Neuronal stem cell (in vitro differentiated cells): ENCODE data around the gene ASCC3.

Experiments used
- DNase-seq: peaks from one replicate; pipeline ENCODE4 v3.0.0-alpha.2; 2013; ENCODE audit warnings: low spot score
- H2AFZ ChIP-seq: one replicate; pipeline ENCODE4 v1.6.1; 2013; ENCODE audit warnings: mild to moderate bottlenecking, low read length, inconsistent platforms
- H2AK5ac ChIP-seq: 2 replicates; pipeline ENCODE4 v1.6.1; 2013; ENCODE audit warnings: low read depth, mild to moderate bottlenecking, inconsistent platforms, low read length, moderate library complexity, mixed read lengths
- H2BK120ac ChIP-seq: 2 replicates; pipeline ENCODE4 v1.6.1; 2013; ENCODE audit warnings: low read depth, mild to moderate bottlenecking, inconsistent platforms, low read length, moderate library complexity, mixed read lengths
- H2BK12ac ChIP-seq: one replicate; pipeline ENCODE4 v1.6.1; 2013; ENCODE audit warnings: low read length, inconsistent platforms
- H2BK15ac ChIP-seq: 2 replicates; pipeline ENCODE4 v1.6.1; 2013; ENCODE audit warnings: mild to moderate bottlenecking, low read length, inconsistent platforms, mixed read lengths
- H2BK5ac ChIP-seq: one replicate; pipeline ENCODE4 v1.6.1; 2013; ENCODE audit warnings: inconsistent platforms, mild to moderate bottlenecking, low read length, moderate library complexity
- H3K14ac ChIP-seq: one replicate; pipeline ENCODE4 v1.6.1; 2013; ENCODE audit warnings: low read length, inconsistent platforms
- H3K18ac ChIP-seq: 2 replicates; pipeline ENCODE4 v1.6.1; 2013; ENCODE audit warnings: low read length, inconsistent platforms
- H3K23ac ChIP-seq: 2 replicates; pipeline ENCODE4 v1.6.1; 2013; ENCODE audit warnings: low read depth, mild to moderate bottlenecking, mixed read lengths, low read length, inconsistent platforms; ENCODE audit not compliant: poor library complexity
- H3K27ac ChIP-seq: replicated peaks from 3 replicates; pipeline ENCODE4 v1.5.1; 2013; ENCODE audit warnings: low read length, inconsistent platforms
- H3K27me3 ChIP-seq, 3 experiments: 2 replicates each; pipeline ENCODE4 v1.6.1; 2013; ENCODE audit warnings: low read length in 3 of 3, mild to moderate bottlenecking in 2 of 3, inconsistent platforms in 1 of 3, low read depth in 1 of 3, mixed read lengths in 1 of 3, moderate library complexity in 1 of 3; ENCODE audit not compliant: control insufficient read depth in 3 of 3, insufficient read depth in 3 of 3
- H3K36me3 ChIP-seq, 2 donors: replicated peaks in 1 of 2; 2 replicates each; pipeline ENCODE4 v1.6.1; 2013; ENCODE audit warnings: low read length in 2 of 2; ENCODE audit not compliant: control insufficient read depth in 2 of 2, insufficient read depth in 2 of 2
- H3K4ac ChIP-seq: 2 replicates; pipeline ENCODE4 v1.6.1; 2013; ENCODE audit warnings: inconsistent platforms, mild to moderate bottlenecking, low read length, moderate library complexity
- H3K4me1 ChIP-seq, 2 donors: 1 replicate in 1 of 2; 2 replicates in 1 of 2; pipeline ENCODE4 v1.6.1; 2013; ENCODE audit warnings: low read length in 2 of 2, low read depth in 1 of 2; ENCODE audit not compliant: control insufficient read depth in 2 of 2, insufficient read depth in 1 of 2
- H3K4me2 ChIP-seq: one replicate; pipeline ENCODE4 v1.6.1; 2013; ENCODE audit warnings: mild to moderate bottlenecking, low read length, inconsistent platforms; ENCODE audit not compliant: insufficient read depth, poor library complexity, severe bottlenecking
- H3K4me3 ChIP-seq, 2 donors: 2 replicates each; pipeline ENCODE4 v1.5.1; 2013; ENCODE audit warnings: low read length in 2 of 2, mild to moderate bottlenecking in 2 of 2, inconsistent platforms in 1 of 2, moderate library complexity in 1 of 2
- H3K79me1 ChIP-seq: one replicate; pipeline ENCODE4 v1.6.1; 2013; ENCODE audit warnings: low read depth, mild to moderate bottlenecking, inconsistent platforms, low read length, moderate library complexity
- H3K9ac ChIP-seq: one replicate; pipeline ENCODE4 v1.6.1; 2013; ENCODE audit warnings: mild to moderate bottlenecking, low read depth, low read length, inconsistent platforms; ENCODE audit not compliant: poor library complexity
- H3K9me3 ChIP-seq, 2 donors: replicated peaks in 1 of 2; 2 replicates each; pipeline versions ENCODE3 to v1.6.1; 2013; ENCODE audit warnings: low read length in 2 of 2, mild to moderate bottlenecking in 2 of 2, inconsistent platforms in 1 of 2, low read depth in 1 of 2, mixed read lengths in 1 of 2, moderate library complexity in 1 of 2; ENCODE audit not compliant: control insufficient read depth in 2 of 2, insufficient read depth in 1 of 2
- H4K8ac ChIP-seq: one replicate; pipeline ENCODE4 v1.6.1; 2013; ENCODE audit warnings: low read depth, mild to moderate bottlenecking, inconsistent platforms, low read length, moderate library complexity
- H4K91ac ChIP-seq: one replicate; pipeline ENCODE4 v1.6.1; 2013; ENCODE audit warnings: low read length, low read depth, mild to moderate bottlenecking, inconsistent platforms; ENCODE audit not compliant: poor library complexity
- WGBS, 2 donors: extraction: QIAGEN DNeasy Blood & Tissue Kit; methylation state at CpG; one replicate each; pipeline ENCODE4 v1.1.7; 2013; ENCODE audit warnings: missing lambda C conversion rate in 2 of 2, mixed read lengths in 1 of 2; ENCODE audit not compliant: insufficient read length in 2 of 2, insufficient replicate concordance in 1 of 2; ENCODE audit errors: extremely low coverage in 2 of 2; 5-methylcytosine and 5-hydroxymethylcytosine counted together

Gene ASCC3

DNA sequence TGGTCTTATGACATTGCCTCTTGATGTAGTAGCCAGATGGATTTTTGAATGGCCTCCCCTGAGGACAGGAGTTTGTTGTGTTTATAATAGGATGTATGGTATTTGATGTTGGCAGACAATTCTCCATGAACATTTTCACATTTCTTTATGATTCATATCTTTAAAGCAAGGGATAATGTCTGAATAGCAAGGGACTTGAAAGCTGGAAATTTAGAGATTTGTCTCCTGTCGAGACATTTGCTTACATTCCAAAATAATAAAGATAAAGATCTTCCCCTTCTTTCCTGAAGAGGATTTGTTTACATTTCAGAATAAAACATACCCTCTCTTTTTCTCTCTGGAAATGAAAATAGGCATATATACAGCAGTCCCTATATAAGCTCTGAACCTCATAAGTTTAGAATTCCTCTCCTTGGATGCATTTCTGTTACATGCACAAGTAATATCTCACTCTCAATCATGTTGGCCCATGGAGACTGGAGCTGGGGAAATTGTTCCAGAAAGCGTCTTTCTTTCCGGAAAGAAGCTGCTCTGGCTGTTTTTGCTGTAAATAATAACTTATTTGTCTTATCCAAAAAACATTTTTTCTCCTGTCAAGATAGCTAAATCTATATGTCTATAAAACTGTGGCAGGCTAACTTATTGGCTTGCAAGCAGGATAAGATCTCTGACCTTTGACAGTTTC is 42.5 kb upstream of the ASCC3 start:
- H2BK5ac ChIP-seq: no peak overlapping the region
- no peaks in the 10 kb centered on the region for H3K36me3 ChIP-seq
- H3K23ac ChIP-seq: no peak overlapping the region
- no peak overlapping the region for H3K4ac ChIP-seq
- H3K79me1 ChIP-seq: no peaks in the 10 kb centered on the region
- no peaks in the 10 kb centered on the region for H3K4me1 ChIP-seq
- H4K91ac ChIP-seq: no peak overlapping the region
- no peak for DNase-seq
- no peak overlapping the region for H2BK12ac ChIP-seq
- no peak overlapping the region for H3K4me3 ChIP-seq
- no peak overlapping the region for H2BK120ac ChIP-seq
- no peak overlapping the region for H3K18ac ChIP-seq
- no peaks in the 10 kb centered on the region for H3K27me3 ChIP-seq
- H3K9ac ChIP-seq: no peak overlapping the region
- no peak overlapping the region for H3K4me2 ChIP-seq
- H2AFZ ChIP-seq: no peak overlapping the region
- H2BK15ac ChIP-seq: no peak overlapping the region
- no peak overlapping the region for H2AK5ac ChIP-seq
- H3K27ac ChIP-seq: no peak overlapping the region
- H4K8ac ChIP-seq: no peak overlapping the region
- WGBS, 2 donors: no CpG with 5 or more reads among the region's 3 CpGs
- no peak overlapping the region for H3K14ac ChIP-seq
- H3K9me3 ChIP-seq: no peaks in the 10 kb centered on the region

DNA sequence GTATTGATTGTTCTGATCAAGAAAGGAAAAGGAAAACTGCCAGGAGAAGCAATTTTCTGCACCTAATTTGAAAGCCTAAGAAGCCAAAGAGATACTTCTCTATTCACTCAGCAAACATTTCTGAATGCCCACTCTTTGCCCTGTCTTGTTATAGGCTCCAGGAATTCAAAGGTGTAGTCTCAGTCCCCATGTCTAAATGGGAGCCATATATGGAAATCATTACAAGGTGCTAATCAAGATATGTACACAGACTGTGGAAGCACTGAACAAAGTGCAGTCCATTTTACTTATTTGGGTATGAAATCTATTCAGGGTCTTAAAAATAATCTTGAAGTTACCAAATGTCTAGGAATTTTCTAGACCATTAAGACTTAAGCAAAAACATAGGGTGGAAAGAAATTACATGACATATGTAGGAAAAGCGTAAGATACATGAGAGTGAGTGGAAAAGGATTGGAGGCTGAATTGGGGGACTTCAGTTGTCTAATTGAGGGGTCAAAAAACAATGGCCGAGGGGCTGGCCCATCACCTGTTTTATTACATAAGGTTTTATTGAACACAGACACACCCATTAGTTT is 39.0 kb upstream of the ASCC3 start:
- Histone ChIP-seq H3K27me3 (no peaks in the 10 kb centered on the region), H3K4ac (no peak overlapping the region), H3K4me2 (no peak overlapping the region), H3K14ac (no peak overlapping the region), H3K4me3 (no peak overlapping the region), H4K91ac (no peak overlapping the region), H2AFZ (no peak overlapping the region), H3K9ac (no peak overlapping the region), H3K79me1 (no peaks in the 10 kb centered on the region), H3K4me1 (no peaks in the 10 kb centered on the region), H3K23ac (no peak overlapping the region), H3K9me3 (no peaks in the 10 kb centered on the region), H2BK5ac (no peak overlapping the region), H2BK12ac (no peak overlapping the region), H2BK120ac (no peak overlapping the region), H2BK15ac (no peak overlapping the region), H4K8ac (no peak overlapping the region), H2AK5ac (no peak overlapping the region), H3K18ac (no peak overlapping the region), H3K36me3 (no peaks in the 10 kb centered on the region), H3K27ac (no peak overlapping the region)
- no peak for DNase-seq
- no CpG with 5 or more reads among the region's 2 CpGs for WGBS, 2 donors

DNA sequence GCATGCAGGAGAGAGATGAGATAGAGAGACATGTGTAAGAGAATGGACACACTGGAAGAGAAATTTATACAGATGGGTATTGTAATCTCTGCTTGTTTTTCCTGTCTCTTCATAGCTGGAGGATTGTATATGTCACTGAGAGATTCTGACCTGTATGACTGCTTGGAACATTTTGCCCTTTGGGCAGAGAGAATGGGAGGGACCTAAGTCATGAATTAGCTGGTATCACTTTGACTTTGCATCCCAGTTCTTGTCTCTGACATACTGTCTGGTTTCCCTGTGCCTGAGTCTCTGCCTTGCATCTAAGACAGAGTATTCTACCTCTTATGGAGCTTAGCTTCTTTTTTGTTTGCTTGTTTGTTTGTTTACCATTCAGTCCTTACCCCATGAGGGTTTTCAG is 37.0 kb upstream of the ASCC3 start:
- no peak overlapping the region for H3K18ac ChIP-seq
- H4K91ac ChIP-seq: no peak overlapping the region
- H3K36me3 ChIP-seq: no peaks in the 10 kb centered on the region
- H2BK120ac ChIP-seq: no peak overlapping the region
- no peaks in the 10 kb centered on the region for H3K79me1 ChIP-seq
- H3K4ac ChIP-seq: no peak overlapping the region
- H3K9me3 ChIP-seq: no peaks in the 10 kb centered on the region
- H3K27ac ChIP-seq: no peak overlapping the region
- H2AK5ac ChIP-seq: no peak overlapping the region
- H3K9ac ChIP-seq: no peak overlapping the region
- no peak overlapping the region for H2BK15ac ChIP-seq
- no peak overlapping the region for H3K23ac ChIP-seq
- H3K14ac ChIP-seq: no peak overlapping the region
- no peak overlapping the region for H2BK12ac ChIP-seq
- H3K27me3 ChIP-seq: no peaks in the 10 kb centered on the region
- no peak overlapping the region for H2AFZ ChIP-seq
- no peak for DNase-seq
- no peak overlapping the region for H3K4me3 ChIP-seq
- H3K4me2 ChIP-seq: no peak overlapping the region
- no peak overlapping the region for H4K8ac ChIP-seq
- H3K4me1 ChIP-seq: no peaks in the 10 kb centered on the region
- no peak overlapping the region for H2BK5ac ChIP-seq

DNA sequence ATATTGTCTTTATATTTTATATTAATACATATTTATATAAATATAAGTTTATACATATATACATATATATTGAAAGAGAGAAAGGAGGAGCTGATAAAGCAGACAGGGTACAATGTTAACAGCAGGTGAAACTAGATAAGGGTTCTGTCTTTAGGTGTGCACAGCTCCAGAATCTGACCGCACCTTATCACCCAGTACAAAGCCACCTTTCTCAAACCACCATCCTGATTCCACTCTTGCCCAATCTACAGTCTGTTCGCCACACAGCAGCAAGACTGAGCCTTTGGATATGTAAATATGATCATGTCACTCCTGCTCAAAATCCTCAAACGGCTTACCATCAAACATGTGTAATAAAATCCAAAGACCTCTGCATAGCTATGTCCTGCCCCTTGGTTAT is 34.7 kb upstream of the ASCC3 start:
- H3K27ac ChIP-seq: no peak overlapping the region
- WGBS, 2 donors: no CpG with 5 or more reads among the region's 3 CpGs
- H2BK120ac ChIP-seq: no peak overlapping the region

More for the DNA sequence above, 34.7 kb upstream of the ASCC3 start:
- no peak overlapping the region for H3K9ac ChIP-seq
- no peak overlapping the region for H2BK5ac ChIP-seq
- H2BK12ac ChIP-seq: no peak overlapping the region
- H3K23ac ChIP-seq: no peak overlapping the region
- no peaks in the 10 kb centered on the region for H3K9me3 ChIP-seq
- no peaks in the 10 kb centered on the region for H3K79me1 ChIP-seq
- no peak overlapping the region for H4K91ac ChIP-seq
- H3K14ac ChIP-seq: no peak overlapping the region
- no peaks in the 10 kb centered on the region for H3K4me1 ChIP-seq
- no peak for DNase-seq
- H3K27me3 ChIP-seq: no peaks in the 10 kb centered on the region
- no peak overlapping the region for H4K8ac ChIP-seq
- no peak overlapping the region for H2BK15ac ChIP-seq
- H2AFZ ChIP-seq: no peak overlapping the region
- no peaks in the 10 kb centered on the region for H3K36me3 ChIP-seq
- H2AK5ac ChIP-seq: no peak overlapping the region
- no peak overlapping the region for H3K4ac ChIP-seq
- no peak overlapping the region for H3K18ac ChIP-seq
- H3K4me2 ChIP-seq: no peak overlapping the region
- H3K4me3 ChIP-seq: no peak overlapping the region
